ENCODE data around the gene POTEG.
"Not testable (repeated sequence)": the region's sequence is repeated elsewhere in the genome, so short reads cannot be mapped to it uniquely, and the experiment has no call there.

DNA sequence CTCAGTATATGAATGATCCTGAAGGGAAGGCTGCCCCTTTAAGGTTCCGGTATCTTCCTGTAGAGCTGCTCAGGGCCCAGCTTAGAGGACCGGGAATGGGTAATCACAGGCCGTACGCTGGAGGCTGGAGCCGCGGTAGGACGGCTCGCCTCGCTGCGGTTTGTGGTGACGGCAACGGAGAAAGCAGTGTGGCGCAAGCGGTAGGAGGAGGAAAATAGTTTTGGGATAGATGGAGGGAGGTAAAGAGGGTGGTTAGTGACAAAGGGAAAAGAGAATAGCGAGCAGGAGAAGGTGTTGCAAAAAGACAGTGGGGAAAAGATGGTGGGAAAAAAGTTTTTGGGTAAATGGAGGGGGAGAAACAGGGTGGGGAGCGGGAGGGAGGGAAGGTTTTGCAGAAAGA lies 48.0 kb upstream of the POTEG start:
- TF ChIP-seq POLR2A (IDR thresholded peaks at IDR 0.05), result not testable (repeated sequence)
- TF ChIP-seq, protein P1, sequence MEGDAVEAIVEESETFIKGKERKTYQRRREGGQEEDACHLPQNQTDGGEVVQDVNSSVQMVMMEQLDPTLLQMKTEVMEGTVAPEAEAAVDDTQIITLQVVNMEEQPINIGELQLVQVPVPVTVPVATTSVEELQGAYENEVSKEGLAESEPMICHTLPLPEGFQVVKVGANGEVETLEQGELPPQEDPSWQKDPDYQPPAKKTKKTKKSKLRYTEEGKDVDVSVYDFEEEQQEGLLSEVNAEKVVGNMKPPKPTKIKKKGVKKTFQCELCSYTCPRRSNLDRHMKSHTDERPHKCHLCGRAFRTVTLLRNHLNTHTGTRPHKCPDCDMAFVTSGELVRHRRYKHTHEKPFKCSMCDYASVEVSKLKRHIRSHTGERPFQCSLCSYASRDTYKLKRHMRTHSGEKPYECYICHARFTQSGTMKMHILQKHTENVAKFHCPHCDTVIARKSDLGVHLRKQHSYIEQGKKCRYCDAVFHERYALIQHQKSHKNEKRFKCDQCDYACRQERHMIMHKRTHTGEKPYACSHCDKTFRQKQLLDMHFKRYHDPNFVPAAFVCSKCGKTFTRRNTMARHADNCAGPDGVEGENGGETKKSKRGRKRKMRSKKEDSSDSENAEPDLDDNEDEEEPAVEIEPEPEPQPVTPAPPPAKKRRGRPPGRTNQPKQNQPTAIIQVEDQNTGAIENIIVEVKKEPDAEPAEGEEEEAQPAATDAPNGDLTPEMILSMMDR (IDR thresholded peaks at IDR 0.05), result not testable (repeated sequence)

Data from uterus (tissue), 2 donors.